NCI-H2107 treated with DMSO at 0.1 percent for 48 hours (cell line): Measurements from ENCODE around the gene CALY.
A peak's percentile ranks its signal among the peaks of the same experiment; 100 is the strongest.

Source experiments
- DNase-seq: peaks from one replicate; lab custom pipeline; 2025; ENCODE audit not compliant: unreplicated experiment; lab: John Stamatoyannopoulos, UW

Gene CALY

GRCh38 chr10:133312016-133312768, 24.5 kb downstream of the CALY start:
- no peak for DNase-seq

DNA sequence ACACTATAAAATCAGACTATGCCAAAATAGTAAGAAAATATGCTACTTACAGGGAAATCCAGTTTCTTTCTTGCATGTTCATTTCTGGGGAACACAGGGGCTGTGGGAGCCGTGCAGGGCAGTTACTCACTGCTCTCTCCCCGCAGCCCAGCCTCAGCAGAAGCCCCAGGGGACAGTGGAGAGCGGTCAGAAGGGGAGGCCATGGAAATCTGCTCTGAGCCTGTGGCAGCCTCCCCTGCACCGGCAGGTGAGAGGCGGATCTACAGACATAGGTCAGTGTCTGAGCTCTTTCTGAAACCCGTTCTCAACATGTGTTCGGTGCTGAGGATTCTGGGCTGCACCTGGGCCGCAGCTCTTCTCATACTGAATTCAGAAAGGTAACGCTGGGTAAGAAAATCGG, 25.1 kb downstream of the CALY start:
- no peak for DNase-seq

- DNase-seq, result no peak
Observed at GRCh38 chr10:133310789-133311188, 25.9 kb downstream of the CALY start.

DNA sequence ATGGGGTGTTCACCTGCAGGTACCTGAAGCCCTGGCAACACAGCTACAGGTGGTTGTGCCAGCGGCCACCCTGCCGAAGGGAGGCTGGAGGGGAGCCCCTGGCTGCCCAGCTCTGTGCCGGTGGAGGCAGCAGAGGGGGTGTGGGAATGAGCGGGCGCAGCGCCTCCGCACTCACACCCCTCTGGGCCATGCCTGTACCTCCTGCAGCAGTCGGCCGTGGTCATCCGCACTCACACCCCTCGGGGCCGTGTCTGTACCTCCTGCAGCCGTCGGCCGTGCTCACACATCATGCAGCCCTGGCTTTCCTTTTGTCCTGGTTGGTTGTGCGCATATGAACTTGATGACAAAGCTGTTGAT, 26.3 kb downstream of the CALY start:
- no peak for DNase-seq

DNA sequence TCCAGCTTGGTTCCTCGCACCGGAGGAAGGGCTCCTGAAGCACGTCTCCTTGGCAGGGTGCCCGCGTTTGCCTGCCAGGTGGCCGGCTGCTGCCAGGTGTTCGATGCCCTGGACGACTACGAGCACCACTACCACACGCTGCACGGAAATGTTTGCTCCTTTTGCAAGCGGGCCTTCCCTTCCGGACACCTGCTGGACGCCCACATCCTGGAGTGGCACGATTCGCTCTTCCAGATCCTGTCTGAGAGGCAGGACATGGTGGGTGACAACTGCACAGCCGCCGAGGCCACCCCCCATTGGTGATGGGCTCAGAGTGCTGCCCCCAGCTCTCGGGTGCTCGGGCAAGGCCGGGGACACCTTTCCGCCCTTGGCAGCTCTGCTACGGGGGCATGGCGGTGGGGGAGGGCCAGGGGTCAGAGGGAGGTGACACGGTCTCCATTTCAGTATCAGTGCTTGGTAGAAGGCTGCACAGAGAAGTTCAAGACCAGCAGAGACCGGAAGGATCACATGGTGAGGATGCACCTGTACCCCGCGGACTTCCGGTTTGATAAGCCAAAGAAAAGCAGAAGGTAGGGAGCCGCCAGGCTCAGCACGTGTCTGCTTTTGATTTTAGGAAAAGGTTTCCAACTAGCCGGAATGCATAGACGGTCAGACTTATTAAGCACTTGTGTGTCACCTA, 26.8 kb downstream of the CALY start:
- peak; percentile 36 for DNase-seq

GRCh38 chr10:133309100-133309719, 27.5 kb downstream of the CALY start:
- no peak for DNase-seq

GRCh38 chr10:133308421-133309099, 28.1 kb downstream of the CALY start, which contains the start of the genes TUBGCP2 and ZNF511:
Gene TUBGCP2 (minus strand): TSS chr10:133308872. CDS start chr10:133302941, 5,931 bp downstream.
Gene ZNF511 (plus strand): TSS chr10:133308914. CDS start chr10:133308944, 30 bp downstream.
- DNase-seq, result no peak

- peak; percentile 24 for DNase-seq
Observed at GRCh38 chr10:133307776-133308420, 28.8 kb downstream of the CALY start.

- DNase-seq, result no peak
Observed at GRCh38 chr10:133306941-133307379, 29.7 kb downstream of the CALY start.

DNA sequence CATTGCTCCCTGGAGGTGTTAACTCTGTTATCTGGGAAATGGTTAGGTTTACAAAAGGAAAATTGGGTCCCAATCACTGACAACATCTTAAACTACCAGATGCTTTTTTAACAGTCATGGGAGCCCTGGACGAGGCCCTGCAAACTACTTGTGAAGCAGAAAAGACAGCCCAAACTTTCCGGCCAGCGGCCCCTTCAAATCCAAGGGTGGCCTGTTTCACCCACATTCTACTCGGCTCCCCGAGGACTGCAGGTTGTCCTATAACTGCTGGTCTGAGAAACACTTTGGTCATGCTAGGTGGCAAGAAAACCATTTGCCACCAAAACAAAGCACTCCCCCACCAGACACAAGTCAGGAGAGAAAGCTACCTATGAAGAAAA, 30.6 kb downstream of the CALY start:
- no peak for DNase-seq

DNA sequence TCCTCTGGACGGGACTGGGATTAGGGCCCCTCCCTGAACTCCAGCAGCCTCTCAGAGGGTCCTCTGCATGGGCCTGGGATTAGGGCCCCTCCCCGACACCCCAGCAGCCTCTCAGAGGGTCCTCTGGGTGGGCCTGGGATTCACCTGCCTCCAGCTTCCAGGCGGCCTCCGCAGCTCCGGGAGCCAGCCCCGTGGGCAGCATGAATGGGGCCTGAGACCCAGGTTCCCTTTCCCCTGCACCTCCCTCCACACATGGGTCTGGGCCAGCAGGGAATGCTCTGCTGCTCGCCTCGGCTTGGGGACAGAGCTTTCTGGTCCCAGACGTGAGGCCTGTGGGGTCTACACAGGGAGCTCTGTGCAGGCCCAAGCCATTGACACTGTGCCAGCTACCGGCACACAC, 33.5 kb downstream of the CALY start:
- DNase-seq, result no peak

DNA sequence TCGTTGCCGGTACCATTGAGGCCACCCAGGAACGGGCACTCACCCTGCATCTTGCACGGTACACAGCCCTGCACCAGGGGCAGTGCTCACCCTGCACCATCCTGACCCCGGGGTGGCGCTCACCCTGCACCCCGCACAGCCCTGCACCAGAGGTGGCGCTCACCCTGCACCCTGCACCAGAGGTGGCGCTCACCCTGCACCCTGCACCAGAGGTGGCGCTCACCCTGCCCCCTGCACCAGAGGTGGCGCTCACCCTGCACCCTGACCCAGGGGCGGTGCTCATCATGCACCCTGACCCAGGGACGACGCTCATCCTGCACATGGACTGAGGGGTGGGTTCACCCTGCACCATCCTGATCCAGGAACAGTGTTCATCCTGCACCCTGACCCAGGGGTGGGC, 34.5 kb downstream of the CALY start:
- DNase-seq, result no peak

DNA sequence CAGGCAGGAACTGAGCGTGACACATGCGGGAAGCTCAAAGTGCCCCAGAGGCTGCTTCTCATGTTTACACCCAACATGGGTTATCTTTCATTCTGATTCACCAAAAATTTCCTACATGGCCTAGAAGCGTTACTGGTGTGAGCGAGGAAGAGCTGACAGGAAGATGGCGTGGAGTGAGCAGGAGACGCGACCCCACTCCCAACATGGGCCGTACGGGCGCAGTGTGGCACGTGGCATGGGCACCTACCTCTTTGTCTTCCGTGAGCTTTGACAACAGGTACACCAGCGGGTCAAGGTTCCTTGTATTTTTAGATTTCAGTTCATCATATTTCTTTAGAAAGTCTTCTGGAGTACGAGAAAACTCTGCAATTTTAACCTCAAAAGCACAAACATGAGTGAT, 37.0 kb downstream of the CALY start:
- no peak for DNase-seq

GRCh38 chr10:133299224-133299623, 37.5 kb downstream of the CALY start:
- DNase-seq, result no peak

DNA sequence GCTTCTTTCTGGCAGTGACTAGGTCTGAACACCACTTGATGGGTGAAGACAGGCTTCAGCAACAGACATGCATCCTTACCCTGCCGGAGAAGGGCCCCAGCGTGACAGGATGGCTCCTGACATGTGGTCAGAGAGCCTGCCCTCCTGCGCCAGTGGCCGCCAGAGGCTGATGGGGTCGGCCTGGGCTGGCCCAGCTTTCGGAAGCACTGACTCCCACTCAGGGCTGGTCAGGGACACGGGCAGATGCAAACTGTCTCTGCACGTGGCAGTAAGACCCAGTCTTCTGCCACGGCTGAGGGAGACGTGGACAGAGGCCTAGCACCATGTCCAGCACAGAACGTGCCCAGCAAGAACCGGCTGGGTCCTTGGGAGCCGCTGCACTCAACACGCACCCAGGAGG, 38.2 kb downstream of the CALY start:
- no peak for DNase-seq

DNA sequence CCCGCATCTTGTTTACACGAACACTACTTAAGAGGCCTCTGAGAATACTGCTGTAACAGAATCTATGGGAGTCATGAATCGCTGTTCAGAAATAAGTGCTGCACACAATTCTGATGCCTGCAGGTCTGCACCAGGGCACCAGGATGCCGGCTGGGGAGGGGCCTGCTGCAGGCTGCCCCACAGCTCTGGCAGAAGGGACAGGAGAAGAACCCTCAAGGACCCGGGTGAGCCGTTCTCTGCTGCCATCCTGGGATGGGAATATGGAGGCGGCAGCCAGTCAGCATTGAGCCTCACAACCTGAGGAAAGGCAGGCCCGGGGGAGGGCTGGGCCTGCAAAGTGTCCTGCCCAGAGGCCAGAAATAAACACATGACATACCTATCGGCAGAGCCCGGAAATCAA, 39.2 kb downstream of the CALY start:
- DNase-seq, result no peak

DNA sequence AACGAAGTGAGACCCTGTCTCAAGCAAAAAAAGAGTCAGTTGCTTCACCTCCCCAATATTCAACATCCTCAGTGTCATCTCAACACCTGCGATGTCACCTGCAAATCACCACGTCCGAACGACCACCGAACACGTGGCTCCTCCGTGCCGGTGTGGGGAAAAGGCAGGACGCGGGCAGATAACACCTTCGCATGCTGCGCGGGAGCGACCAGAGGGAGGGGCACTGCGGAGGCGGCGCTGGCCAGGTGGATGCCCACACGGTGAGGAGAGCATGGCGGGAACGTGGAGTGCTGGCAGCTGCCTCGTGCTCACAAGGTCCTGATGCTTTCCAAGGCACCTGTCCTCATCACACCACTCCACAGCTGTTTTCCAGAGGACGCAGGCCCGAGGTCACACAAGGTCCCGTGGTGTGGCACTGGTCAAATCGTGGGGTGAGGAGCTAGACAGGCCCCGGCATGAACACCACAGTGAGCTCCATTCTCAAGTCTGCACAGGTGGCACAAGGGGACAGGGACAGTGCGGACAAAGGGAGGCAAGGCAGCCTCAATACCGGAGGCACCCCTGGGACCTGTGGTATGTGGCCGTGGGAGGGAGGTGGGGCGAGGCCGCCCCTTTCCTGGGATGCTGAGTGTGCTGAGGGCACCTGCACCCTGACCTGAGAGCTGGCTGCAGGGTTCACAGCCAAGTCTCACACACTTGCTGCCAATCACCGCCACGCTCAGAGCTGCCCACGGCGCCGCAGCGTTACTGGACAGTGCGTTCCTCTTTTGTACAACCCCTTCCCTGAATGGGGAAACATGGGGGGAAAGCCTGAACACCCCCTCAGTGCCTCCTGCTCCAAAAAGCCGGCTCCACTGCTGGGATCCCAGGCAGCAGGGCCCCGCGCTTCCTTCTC, 41.0 kb downstream of the CALY start:
- no peak for DNase-seq

DNA sequence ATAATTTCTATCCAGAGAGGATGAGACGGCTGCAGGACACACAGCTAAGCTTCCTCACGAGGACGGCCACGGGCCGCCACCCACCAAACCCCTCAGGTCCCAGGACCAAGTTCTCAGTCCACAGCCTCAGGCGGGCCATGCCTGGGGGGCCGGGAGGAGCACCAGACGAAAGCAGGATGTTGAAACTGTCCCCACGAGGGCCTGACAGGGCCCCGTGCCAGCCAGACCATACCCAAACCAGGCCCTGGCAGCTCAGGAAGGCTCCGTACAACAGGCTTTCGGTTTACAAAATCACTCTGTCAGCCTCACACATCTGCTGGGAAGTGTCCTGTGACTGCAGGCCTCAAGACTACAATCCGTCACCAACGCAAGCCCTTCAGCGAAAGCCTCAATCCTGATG, 42.5 kb downstream of the CALY start:
- DNase-seq, result no peak

DNA sequence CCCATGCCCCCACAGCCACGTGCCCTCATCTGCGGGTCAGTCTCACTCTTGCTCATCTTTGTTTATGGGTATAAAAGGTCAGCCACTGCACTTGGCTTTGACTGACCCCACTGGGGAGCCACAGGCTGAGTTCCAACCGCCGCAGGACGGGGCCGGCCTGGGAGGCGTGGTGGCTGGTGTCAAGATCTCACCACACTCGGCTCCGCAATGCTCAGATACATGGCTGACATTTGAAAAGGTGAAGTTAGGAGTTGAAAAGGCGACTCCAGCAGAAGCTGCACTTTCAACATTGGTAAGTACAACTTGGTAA, 42.9 kb downstream of the CALY start:
- no peak for DNase-seq
